Muscle layer of colon (tissue), 2 donors: ENCODE results near the gene CCDC61.
A peak's percentile ranks its signal among the peaks of the same experiment; 100 is the strongest.

ENCODE experiments used
- H3K27ac ChIP-seq: one replicate; pipeline ENCODE4 v1.7.0; 2013; ENCODE audit warnings: low read depth, mild to moderate bottlenecking, low read length, moderate library complexity
- H3K27me3 ChIP-seq, 2 donors: one replicate each; pipeline ENCODE4 v1.7.0; 2013; ENCODE audit warnings: low read length in 2 of 2, mild to moderate bottlenecking in 2 of 2; ENCODE audit not compliant: insufficient read depth in 2 of 2, control insufficient read depth in 1 of 2
- H3K36me3 ChIP-seq: one replicate; pipeline ENCODE4 v1.7.0; 2013; ENCODE audit warnings: mild to moderate bottlenecking, low read length; ENCODE audit not compliant: insufficient read depth
- H3K4me1 ChIP-seq: one replicate; pipeline ENCODE4 v1.7.0; 2013; ENCODE audit warnings: mild to moderate bottlenecking, low read length; ENCODE audit not compliant: insufficient read depth
- H3K4me3 ChIP-seq, 2 donors: one replicate each; pipeline ENCODE4 v1.7.0; 2013; ENCODE audit warnings: low read length in 2 of 2, low read depth in 1 of 2, mild to moderate bottlenecking in 1 of 2, moderate library complexity in 1 of 2
- H3K9ac ChIP-seq: one replicate; pipeline ENCODE4 v1.7.0; 2013; ENCODE audit warnings: low read length
- H3K9me3 ChIP-seq: one replicate; pipeline ENCODE4 v1.7.0; 2013; ENCODE audit warnings: mild to moderate bottlenecking, low read length
- donor health status: abdominal sarcoma.
- donor health status: Adenocarcinoma of cecum.

Gene CCDC61

GRCh38 chr19:45976178-45976577, 19.1 kb upstream of the CCDC61 start:
- Histone ChIP-seq H3K4me1 (no peaks in the 10 kb centered on the region), H3K27me3 (peaks cover 27 to 42% of the 10 kb centered on the region in 2 donors), H3K36me3 (no peaks in the 10 kb centered on the region), H3K4me3 (no peak overlapping the region), H3K27ac (no peak overlapping the region), H3K9me3 (no peaks in the 10 kb centered on the region), H3K9ac (no peak overlapping the region)

- Histone ChIP-seq H3K4me3 (no peak overlapping the region), H3K9me3 (no peaks in the 10 kb centered on the region), H3K9ac (no peak overlapping the region), H3K27me3 (peaks cover 12 to 26% of the 10 kb centered on the region in 2 donors), H3K36me3 (no peaks in the 10 kb centered on the region), H3K4me1 (no peaks in the 10 kb centered on the region), H3K27ac (no peak overlapping the region)
Measured at GRCh38 chr19:45978156-45978555, 17.1 kb upstream of the CCDC61 start.

GRCh38 chr19:45981350-45981749, 13.9 kb upstream of the CCDC61 start:
- H3K27ac ChIP-seq: no peak overlapping the region
- no peak overlapping the region for H3K9ac ChIP-seq
- no peaks in the 10 kb centered on the region for H3K9me3 ChIP-seq
- H3K4me1 ChIP-seq: no peaks in the 10 kb centered on the region
- H3K4me3 ChIP-seq: no peak overlapping the region
- no peaks in the 10 kb centered on the region for H3K36me3 ChIP-seq
- H3K27me3 ChIP-seq: peaks cover 0 to under 1% of the 10 kb centered on the region in 2 donors

- Histone ChIP-seq H3K36me3 (no peaks in the 10 kb centered on the region), H3K9me3 (no peaks in the 10 kb centered on the region), H3K27me3 (peaks cover 0 to 2% of the 10 kb centered on the region in 2 donors), H3K4me1 (no peaks in the 10 kb centered on the region), H3K27ac (no peak overlapping the region), H3K4me3 (no peak overlapping the region), H3K9ac (no peak overlapping the region)
Measured at GRCh38 chr19:45985321-45985720, 9.9 kb upstream of the CCDC61 start.

- no peak overlapping the region for H3K4me3 ChIP-seq
- no peak overlapping the region for H3K9ac ChIP-seq
- H3K27ac ChIP-seq: no peak overlapping the region
- H3K27me3 ChIP-seq: peaks cover 0 to 4% of the 10 kb centered on the region in 2 donors
- H3K36me3 ChIP-seq: no peaks in the 10 kb centered on the region
- H3K4me1 ChIP-seq: no peaks in the 10 kb centered on the region
- H3K9me3 ChIP-seq: no peaks in the 10 kb centered on the region
Measured at GRCh38 chr19:45990113-45990728, 5.0 kb upstream of the CCDC61 start.

GRCh38 chr19:45994456-45994997, 740 bp upstream of the CCDC61 start:
- peak overlapping the region; percentile 40 to 85 for H3K4me3 ChIP-seq
- peaks cover 6% of the 10 kb centered on the region for H3K36me3 ChIP-seq
- H3K4me1 ChIP-seq: peaks cover 6% of the 10 kb centered on the region
- H3K27me3 ChIP-seq: peaks cover 0 to 15% of the 10 kb centered on the region in 2 donors
- H3K9me3 ChIP-seq: no peaks in the 10 kb centered on the region
- peak overlapping the region; percentile 27 for H3K9ac ChIP-seq
- H3K27ac ChIP-seq: no peak overlapping the region

- H3K9me3 ChIP-seq: no peaks in the 10 kb centered on the region
- H3K4me1 ChIP-seq: peaks cover 14% of the 10 kb centered on the region
- peak overlapping the region; percentile 51 for H3K9ac ChIP-seq
- peak overlapping the region; percentile 62 to 85 for H3K4me3 ChIP-seq
- H3K27me3 ChIP-seq: peaks cover 0 to 16% of the 10 kb centered on the region in 2 donors
- peak overlapping the region; percentile 63 for H3K27ac ChIP-seq
- H3K36me3 ChIP-seq: peaks cover 6% of the 10 kb centered on the region
Measured at GRCh38 chr19:45995715-45996385, 583 bp downstream of the CCDC61 start.

- no peak overlapping the region for H3K9ac ChIP-seq
- H3K36me3 ChIP-seq: peaks cover 6% of the 10 kb centered on the region
- H3K27me3 ChIP-seq: peaks cover 0 to 16% of the 10 kb centered on the region in 2 donors
- no peak overlapping the region for H3K27ac ChIP-seq
- H3K9me3 ChIP-seq: no peaks in the 10 kb centered on the region
- H3K4me3 ChIP-seq: no peak overlapping the region
- peaks cover 14% of the 10 kb centered on the region for H3K4me1 ChIP-seq
Measured at GRCh38 chr19:45996933-45997332, 1.7 kb downstream of the CCDC61 start.

- no peaks in the 10 kb centered on the region for H3K9me3 ChIP-seq
- H3K4me1 ChIP-seq: peaks cover 14% of the 10 kb centered on the region
- no peak overlapping the region for H3K4me3 ChIP-seq
- H3K36me3 ChIP-seq: peaks cover 6% of the 10 kb centered on the region
- no peak overlapping the region for H3K27ac ChIP-seq
- no peak overlapping the region for H3K9ac ChIP-seq
- peaks cover 0 to 16% of the 10 kb centered on the region in 2 donors for H3K27me3 ChIP-seq
Measured at GRCh38 chr19:45998834-45999233, 3.6 kb downstream of the CCDC61 start.

GRCh38 chr19:45999653-46000121, 4.4 kb downstream of the CCDC61 start:
- Histone ChIP-seq H3K4me1 (peaks cover 14% of the 10 kb centered on the region), H3K9me3 (no peaks in the 10 kb centered on the region), H3K27ac (no peak overlapping the region), H3K9ac (no peak overlapping the region), H3K36me3 (peaks cover 6% of the 10 kb centered on the region), H3K27me3 (peaks cover 0 to 16% of the 10 kb centered on the region in 2 donors), H3K4me3 (no peak overlapping the region)

GRCh38 chr19:46000491-46001246, 5.4 kb downstream of the CCDC61 start:
- Histone ChIP-seq H3K9ac (no peak overlapping the region), H3K4me1 (peaks cover 14% of the 10 kb centered on the region), H3K36me3 (peaks cover 6% of the 10 kb centered on the region), H3K27ac (no peak overlapping the region), H3K27me3 (peaks cover 0 to 16% of the 10 kb centered on the region in 2 donors), H3K4me3 (no peak overlapping the region), H3K9me3 (no peaks in the 10 kb centered on the region)
